HG03135 (cell line): ENCODE data around the gene WDR5.
A peak's percentile ranks its signal among the peaks of the same experiment; 100 is the strongest.
"Not testable (repeated sequence)": the region's sequence is repeated elsewhere in the genome, so short reads cannot be mapped to it uniquely, and the experiment has no call there.

Experiments
- ATAC-seq: cut with Tn5 transposase; IDR thresholded peaks from one replicate; pipeline ENCODE4 v1.9.1; 2021; ENCODE audit warnings: mild to moderate bottlenecking, moderate library complexity; ENCODE audit not compliant: unreplicated experiment

The WDR5 gene

DNA sequence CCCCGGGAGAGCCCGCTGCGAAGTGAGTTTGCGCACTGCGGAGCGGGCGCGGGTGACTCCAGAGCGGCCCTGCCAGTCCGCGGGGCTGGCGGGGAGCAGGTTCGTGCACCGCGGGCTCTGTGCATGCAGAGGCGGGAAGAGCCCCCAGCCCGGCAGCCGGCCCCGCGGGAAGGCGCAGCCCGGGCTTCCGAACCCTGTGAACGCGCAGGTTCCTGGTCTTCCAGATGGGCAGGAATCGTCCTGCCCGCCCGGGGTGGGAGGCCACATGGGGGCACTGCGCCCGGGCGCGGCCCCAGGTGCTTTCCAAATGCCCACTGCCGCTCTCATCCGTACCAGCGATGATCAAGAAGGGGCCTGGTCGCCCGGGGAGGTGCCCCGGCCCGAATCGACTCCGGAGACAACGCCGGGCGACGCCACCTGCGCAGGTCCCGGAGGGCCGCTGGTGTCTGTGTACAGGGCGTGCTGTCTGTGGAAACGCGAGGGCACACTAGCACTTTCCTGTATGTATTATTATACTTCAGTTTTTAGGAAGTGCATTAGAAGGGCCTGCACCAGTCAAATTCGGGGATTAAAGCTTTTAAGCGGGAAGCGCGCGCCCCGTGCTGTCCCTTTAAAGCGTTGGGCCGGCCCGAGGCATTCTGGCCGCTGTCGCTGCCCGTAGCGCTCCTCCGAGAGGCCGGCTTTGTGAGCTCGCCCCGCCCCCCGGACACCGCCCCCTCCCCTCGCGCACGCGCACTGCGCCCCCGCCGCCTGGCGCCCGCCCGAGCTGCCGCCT is at the start of gene WDR5:
WDR5 (plus strand) TSS at position 740 of the 775 bp plus-strand sequence. CDS start 3,796 bp downstream, outside the sequence.
- peak; percentile 59 for ATAC-seq

DNA sequence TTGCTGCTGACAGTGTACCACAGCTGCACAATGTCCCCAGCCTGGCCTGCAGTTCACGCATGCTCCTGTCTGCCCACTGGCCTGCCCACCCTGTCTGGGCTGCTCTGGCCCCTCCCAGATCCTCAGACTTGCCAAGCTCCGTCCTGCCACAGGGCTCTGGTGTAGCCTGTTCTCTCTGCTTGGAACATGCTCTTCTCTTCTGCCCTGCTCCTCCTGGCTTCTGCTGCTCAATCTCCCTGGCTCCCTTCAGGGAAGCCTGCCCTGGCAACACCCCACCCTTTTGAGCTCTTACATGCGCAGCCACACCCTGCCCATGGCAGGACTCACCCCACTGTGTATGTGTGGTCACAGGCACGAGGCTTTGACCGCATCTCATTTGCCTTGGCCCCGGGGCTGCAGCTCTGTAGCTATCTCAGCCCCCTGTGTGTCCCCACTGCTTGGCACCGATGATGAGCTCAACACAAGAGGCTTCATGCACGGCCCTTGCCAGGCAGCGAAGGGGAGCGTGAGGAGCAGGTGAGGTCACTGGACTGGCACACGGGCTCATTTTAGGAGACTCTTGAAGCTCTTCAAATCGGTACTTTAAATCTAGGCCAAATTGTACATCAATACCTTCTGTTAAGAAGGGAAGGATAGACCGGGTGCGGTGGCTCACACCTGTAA is 47.7 kb upstream of the WDR5 start:
- no peak for ATAC-seq

DNA sequence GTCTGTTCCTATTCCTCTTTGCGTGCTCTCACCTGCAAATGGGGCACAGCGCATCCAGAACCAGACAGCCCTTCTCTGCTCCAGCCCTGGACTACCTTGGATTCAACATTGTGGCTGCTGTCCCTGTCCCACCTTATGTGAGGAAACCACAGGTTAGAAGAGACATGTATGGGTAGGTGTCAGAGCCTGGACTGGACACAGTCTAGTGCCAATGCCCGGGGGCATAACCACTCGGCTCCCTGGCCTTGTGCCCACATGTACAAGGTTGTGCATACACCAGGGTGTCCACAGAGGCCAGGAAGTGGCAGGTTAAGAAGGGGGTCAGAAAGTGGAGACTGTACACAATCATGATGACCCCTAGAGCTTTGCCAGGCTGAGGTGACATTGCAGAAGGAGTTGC is 45.9 kb upstream of the WDR5 start:
- ATAC-seq: no peak

DNA sequence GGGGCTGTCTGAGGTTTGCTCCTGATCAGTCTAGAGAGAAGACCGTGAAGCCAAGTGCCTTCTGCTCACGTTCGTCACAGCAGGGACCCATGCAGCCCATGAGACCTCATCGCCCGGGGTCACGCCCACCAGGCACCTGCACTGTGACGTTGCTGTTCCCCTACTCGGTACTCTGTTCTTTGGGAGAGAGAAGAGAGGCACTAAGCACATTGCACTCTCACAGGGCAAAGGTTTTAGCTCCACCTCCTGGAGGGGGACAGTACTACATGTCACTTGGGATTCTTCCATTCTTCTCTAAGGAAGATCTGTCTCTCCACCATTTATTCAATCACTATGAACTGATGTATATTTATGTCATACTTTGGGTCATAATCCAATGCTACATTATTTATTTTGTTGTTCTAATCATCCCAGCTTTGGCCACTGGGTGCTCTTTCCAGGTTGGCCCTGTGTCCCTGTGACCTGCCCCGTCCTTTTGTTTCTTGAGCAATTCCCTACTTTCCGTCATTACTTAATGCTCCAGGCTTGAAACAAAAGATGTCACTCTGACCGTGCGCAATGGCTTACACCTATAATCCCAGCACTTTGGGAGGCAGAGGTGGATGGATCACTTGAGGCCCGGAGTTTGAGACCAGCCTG is 36.6 kb upstream of the WDR5 start:
- no peak for ATAC-seq

DNA sequence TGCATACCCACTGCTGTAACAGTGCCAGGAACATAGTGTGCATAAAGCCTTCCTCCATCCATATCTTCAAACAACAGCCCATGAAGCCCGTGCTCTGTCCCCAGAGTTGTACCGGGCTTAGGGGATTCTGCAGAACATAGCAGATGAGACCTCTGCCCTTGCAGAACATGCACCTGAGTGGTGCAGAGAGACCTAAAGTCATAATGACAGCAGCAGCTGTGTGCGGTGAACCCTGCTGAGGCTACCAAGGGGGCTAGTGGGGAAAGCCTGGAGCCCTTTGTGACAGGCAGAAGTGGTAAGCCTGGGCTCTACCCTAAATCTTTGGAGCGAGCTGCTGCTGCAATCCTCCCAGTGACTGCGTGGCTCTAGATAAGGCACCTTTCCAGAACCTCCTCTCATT is 35.8 kb upstream of the WDR5 start:
- no peak for ATAC-seq

DNA sequence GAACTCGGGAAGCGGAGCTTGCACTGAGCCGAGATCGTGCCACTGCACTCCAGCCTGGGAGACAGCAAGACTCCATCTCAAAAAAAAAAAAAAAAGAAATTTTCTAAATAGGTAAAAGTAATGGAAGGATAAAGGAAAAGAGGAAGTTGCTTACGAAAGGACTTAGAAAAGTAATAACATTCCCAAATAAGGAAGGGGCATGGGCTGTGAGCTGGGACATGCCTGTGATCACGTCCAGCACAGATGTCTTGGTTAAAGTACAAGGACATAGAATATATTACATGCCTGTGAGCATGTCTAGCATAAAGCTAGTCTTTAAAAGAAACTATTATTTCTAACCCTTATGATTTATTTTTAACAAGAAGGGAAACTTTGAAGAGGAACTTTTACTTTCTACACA is 34.7 kb upstream of the WDR5 start:
- ATAC-seq: not testable (repeated sequence)

DNA sequence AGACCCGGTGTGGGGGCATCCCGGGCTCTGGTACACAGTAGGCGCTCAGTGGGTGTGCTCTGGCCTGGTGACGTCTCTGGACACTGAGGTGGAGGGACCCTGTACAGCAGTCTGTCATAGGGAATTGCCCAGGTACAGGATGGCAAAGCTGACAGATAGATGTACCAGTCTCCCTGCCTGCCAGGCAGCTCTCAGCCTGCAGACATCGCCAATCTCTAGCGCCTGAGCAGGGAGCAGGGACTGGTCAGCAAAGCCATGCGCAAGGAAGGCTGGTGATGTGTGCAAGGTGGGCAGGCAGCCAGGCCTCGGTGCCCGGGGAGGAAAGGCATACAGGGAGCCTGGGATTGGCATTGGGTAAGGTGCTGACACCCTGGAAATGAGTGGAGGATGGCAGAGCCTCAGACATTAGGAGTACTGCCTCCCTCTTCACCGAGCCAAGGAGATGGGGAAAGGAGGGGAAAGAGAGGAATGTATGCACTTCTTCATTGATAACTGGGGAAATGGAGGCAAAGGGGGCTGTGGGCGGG is 34.2 kb upstream of the WDR5 start:
- ATAC-seq: no peak

DNA sequence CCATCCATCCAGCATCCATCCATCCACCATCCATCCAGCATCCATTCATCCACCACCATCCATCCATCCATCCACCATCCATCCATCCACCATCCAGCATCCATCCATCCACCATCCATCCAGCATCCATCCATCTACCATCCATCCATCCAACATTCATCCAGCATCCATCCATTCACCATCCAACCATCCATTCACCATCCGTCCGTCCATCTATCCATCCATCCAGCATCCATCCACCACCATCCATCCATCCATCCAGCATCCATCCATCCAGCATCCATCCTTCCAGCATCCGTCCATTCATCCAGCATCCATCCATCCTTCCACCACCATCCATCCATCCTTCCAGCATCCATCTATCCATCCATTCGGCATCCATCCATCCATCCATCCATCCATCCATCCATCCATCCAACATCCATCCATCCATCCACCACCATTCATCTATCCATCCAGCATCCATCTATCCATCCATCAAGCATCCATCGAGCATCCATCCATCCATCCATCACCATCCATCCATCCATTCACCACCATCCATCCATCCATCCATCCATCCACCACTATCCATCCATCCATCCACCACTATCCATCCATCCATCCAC is 32.4 kb upstream of the WDR5 start:
- ATAC-seq: no peak

DNA sequence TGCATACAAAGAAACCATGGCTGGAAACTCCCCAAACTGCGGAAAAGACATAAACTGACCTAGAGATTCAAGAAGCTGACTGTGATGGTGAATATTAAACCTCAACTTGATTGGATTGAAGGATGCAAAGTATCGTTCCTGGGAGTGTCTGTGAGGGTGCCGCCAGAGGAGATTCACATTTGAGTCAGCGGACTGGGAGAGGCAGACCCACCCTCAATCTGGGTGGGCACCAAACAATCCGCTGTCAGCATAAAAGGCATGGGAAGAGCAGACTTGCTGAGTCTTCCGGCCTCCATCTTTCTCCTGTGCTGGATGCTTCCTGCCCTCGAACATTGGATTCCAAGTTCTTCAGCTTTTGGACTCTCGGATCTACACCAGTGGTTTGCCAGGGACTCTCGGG is 24.8 kb upstream of the WDR5 start:
- no peak for ATAC-seq

DNA sequence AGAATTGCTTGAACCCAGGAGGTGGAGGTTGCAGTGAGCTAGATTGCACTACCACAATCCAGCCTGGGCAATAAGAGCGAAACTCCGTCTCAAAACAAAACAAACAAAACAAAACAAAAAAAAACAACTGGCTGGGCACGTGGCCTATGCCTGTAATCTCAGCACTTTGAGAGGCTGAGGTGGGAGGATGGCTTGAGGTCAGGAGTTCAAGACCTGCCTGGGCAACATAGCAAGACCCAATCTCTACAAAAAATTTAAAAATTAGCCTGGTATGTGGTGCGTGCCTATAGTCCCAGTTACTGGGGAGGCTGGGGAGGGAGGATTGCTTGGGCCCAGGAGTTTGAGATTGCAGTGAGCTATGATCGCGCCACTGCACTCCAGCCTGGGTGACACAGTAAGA is 23.3 kb upstream of the WDR5 start:
- no peak for ATAC-seq

DNA sequence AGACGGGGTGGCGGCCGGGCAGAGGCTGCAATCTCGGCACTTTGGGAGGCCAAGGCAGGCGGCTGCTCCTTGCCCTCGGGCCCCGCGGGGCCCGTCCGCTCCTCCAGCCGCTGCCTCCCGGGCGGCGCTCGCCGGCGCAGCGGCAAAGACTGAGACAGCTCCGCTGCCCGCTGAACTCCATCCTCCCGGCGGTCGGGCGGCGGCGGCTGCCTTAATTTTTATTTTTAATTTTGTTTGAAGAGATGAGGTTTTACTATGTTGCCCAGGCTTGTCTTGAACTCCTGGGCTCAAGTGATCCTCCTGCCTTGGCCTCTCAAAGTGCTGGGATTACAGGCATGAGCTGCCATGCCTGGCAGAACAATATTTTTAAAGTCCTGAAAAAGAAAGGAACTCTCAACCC is 16.9 kb upstream of the WDR5 start:
- not testable (repeated sequence) for ATAC-seq

DNA sequence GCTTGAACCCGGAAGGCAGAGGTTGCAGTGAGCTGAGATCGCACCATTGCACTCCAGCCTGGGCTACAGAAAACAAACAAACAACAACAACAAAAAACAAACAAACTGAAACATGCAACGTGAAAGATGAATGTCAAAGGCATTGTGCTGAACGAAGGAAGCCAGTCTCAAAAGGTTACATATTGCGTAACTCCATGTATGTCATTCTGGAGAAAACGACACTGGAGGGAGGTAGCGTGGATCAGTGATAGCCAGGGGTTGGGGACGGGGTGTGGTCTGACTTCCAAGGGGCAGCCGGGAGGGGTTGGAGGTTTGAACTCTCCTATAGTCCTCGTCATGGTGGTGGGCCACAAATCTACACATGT is 12.1 kb upstream of the WDR5 start:
- ATAC-seq: no peak

DNA sequence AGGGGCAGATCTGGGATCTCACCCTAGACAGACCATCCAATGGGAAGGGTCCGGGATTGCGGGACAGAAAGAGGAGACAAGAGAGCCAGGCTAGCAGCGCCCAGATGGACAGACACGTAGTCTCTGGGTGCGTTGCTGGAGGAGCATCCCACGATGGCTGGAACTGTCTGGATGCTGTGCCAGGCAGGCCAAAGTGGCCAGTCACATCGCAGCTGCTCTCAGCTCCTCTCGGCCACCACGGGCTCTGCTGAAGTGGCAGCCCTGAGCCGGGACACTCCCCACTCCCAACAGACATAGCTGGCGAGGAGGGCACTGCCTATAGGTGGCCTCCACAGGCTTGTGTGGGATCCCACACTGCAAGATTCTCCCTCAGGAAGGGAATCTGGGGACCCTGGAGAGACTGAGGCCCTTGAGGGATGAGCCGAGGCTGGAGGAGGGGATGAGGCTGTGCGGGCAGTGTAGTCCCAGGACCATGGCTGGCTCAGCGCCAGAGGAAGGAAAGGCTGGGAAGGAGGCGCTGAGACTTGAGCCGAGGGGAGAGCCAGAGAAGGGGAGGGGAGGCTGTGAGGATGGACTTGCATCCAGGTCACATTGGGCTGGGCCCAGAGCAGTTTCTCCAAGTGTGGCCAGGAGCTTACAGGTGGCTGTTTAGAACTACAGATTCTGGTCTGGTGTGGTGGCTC is 10.3 kb upstream of the WDR5 start:
- ATAC-seq: no peak

DNA sequence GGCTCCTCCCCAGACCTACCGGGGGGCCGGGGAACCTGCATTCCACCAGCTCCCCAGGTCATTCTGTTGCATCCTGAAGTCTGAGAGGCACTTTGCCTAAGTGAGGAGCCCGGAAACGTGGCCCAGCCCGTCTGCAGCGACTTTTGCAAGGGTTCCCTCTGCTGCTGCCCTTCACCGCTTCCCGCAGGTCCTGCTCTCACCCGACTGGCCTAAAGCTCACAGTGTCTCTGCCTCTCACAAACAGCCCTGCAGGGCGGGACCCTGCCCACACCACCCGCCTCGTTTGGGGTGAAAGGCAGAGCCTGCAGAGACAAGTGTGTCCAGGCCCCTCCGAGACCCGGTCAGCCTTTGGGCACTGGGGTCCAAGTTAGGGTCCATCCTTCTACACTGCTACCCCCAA is 9.5 kb upstream of the WDR5 start:
- no peak for ATAC-seq

DNA sequence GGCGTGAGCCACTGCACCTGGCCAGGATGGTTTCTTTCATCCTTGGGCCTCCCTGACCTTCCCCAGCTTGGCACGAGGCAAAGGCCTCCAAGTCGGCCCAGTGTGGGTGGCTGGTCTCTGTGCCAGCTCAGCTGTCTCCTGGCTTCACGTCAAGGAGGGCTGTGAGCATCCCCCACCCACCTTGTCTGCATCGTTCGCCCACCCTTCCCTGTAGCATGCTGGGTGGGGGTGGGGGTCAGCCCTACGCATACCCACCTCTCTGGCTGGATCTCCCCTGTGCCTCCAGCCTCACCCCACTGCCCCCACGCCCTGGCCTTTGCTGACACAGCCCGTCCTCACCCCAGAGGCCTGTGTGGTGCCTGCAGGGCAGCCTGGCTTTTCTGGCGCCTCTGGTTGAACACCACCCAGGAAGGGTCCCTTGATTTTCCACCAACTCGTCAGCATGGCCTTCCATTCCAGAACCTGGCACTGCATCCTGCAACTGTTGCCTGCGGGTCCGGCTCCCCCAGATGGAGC is 8.8 kb upstream of the WDR5 start:
- no peak for ATAC-seq

DNA sequence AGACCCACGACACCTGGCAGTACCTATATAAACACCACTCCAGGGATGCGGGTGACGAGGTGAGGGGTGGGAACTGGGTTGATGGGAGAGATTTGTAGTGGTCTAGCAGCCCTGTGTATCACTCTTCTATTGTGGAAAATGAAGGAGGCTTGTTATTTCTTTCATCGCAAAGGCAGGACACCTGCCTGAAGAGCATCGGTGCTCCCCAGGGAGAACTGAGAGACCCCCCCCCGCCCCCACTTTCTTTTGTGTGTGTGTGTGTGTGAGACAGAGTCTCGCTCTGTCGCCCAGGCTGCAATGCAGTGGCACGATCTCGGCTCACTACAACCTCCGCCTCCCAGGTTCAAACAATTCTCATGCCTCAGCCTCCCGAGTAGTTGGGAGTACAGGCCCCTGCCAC is 8.3 kb upstream of the WDR5 start:
- no peak for ATAC-seq

DNA sequence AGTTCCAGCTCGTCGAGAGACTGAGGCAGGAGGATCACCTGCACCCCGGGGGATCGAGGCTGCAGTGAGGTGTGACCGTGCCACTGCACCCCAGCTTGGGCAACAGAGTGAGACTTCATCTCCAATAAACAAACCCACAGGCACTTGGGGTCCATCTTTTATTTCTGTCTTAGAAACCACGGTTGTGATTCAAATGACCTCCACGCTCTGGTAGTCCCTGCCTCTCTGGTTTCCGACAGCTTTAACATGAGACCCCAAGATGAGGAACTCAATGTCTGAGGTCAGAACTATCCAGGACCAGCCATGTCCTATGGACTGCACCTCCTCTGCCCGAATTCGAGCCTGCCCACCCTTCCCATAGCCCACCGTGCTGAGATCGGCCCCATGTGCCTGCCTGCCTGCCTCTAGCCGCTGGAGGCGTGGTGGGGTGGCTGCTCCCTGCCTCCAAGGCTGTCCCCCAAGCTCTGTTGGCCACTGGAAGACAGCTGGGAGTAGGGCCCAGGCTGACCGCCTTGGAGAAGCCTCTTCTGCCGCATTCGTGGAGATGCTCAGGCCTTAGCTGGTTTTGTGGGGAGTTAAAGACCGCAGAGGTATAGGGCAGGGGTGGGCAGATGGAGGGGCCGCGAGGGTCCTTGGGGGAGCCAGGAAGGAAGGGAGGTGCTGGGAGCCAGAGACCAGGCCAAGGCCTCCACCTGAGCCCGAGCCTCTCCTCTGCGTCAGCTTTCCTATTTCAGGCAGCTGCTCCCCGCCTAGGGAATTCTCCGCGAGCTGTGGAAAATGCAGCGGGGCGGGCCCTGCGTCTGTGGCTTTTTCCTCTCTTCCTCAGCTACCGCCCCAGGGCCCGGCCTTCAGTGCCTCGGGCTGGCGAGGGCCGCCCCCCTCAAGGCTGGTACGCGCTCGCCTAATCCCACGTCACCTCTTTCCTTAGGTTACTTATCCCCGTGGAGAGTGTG is 6.9 kb upstream of the WDR5 start:
- ATAC-seq: no peak

DNA sequence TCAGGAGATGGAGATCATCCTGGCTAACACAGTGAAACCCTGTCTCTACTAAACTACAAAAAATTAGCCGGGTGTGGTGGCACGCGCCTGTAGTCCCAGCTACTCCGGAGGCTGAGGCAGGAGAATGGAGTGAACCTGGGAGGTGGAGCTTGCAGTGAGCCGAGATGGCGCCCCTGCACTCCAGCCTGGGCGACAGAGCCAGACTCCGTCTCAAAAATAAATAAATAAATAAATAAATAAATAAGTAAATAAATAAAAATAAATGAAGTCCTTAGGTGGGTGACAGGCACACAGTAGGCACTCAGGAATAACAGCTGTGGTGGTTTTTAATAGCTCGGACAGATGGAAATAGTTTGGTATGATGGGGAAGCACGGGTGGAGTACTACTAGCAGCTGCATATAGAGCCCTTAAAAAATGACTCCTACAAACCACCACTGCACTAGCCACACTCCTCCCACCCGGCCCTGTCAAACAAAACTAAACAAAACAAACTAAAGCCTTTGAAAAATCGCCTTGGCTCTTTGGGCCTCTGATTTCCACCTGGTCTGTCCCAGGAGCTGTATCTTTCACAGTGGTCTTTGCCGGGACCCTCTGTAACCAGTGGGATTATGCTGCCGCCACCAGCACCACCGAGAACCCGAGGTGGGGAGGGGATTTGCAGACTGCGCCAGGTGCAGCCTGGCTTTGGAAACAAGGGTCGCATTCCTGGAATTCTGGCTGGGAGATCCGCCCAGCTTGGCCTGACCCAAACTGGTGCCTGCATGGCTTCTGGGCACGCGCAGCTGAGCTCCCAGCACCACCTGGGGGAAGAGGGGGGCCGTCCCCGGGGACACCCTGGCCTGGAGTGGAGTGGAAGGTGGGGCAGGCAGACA is 5.1 kb upstream of the WDR5 start:
- no peak for ATAC-seq
